COR-L47 (cell line): ENCODE results near the gene RBM48.
"Not testable (repeated sequence)": the region's sequence is repeated elsewhere in the genome, so short reads cannot be mapped to it uniquely, and the experiment has no call there.

Experiments
- DNase-seq: peaks from one replicate; lab custom pipeline; 2025; lab: John Stamatoyannopoulos, UW

The RBM48 gene

DNA sequence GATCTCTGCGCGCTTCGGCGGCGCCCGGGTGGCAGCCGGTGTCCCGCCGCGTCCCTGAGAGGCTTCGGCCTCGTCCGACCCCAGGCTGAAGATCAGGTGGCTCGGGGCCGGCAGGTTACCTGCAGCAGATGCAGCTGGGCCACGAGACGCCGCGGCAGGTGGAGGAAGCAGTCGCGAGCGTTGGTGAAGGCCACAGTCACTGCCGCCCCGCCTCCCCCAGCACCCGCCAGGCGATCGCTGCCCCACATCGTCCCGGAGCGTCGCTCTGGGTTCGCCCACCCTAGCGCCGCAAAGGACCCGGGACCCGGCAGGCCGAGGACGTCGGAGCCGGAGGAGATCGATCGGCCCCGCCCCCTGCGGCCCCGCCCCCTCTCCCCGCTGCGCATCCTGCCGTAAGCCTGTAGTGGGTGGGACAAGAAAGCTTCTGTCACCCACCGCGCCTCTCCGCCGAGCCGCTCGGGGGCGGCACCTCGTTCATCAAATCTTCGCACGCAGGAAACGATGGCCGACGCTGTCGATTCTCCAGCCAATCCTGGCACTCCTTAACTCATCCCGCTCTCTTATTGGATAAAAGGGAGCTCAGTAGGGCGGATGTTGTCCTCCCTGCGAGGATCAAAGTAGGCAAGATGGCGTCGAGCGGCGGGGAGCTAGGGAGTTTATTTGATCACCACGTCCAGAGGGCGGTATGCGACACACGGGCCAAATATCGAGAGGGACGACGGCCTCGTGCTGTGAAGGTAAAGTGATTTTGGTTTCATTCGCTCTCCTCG is at the start of gene RBM48, which contains the start of gene PEX1:
Gene RBM48 (plus strand): TSS at position 608 of the 770 bp plus-strand sequence. CDS start 19 bp downstream, at position 627.
Gene PEX1 (minus strand): TSS at position 333 of the 770 bp plus-strand sequence. CDS start 85 bp downstream, at position 248.
- DNase-seq = peak; percentile 98

GRCh38 chr7:92479146-92479545 is 49.4 kb upstream of the RBM48 start:
- DNase-seq = not testable (repeated sequence)

GRCh38 chr7:92483624-92484023 is 45.0 kb upstream of the RBM48 start:
- DNase-seq = not testable (repeated sequence)

DNA sequence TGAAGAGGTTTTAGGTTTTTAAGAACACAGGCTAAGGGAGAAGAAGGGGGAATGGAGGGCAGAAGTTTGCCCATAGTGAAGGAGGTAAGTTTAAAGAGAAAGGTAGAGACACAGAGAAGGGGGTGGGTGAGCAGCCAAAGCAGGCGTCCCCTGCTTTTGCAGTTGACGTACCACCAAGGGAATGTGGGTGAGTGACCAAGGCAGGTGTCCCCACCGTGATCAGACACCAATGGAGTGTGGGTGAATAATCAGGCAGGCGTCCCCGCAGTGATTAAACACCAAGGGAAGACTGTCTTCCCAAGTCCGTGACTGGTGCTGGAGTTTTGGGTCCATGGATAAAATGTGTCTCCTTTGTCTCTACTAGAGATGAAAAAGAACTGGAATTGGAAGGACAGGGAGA is 44.4 kb upstream of the RBM48 start:
- DNase-seq = not testable (repeated sequence)

- DNase-seq = no peak
Measured at GRCh38 chr7:92485267-92485892, 43.2 kb upstream of the RBM48 start.

DNA sequence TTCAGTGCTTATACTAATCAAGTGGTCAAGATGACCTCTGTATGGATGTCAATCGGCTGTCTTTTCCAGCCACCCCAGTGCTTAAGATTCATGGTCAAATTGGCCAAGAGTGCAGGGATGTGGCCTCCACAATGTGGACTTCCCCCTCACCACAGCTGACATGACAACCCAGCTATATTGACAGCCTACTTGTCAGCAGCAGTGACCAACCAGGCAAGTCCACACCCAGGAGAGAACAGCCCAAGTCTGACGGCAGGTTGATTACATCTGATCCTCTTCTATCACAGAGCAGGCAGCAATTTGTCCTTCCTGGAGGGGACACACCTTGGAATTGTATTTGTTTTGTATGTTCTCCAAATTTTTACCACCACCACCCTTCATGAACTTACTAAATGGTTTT is 42.6 kb upstream of the RBM48 start:
- no peak for DNase-seq

DNA sequence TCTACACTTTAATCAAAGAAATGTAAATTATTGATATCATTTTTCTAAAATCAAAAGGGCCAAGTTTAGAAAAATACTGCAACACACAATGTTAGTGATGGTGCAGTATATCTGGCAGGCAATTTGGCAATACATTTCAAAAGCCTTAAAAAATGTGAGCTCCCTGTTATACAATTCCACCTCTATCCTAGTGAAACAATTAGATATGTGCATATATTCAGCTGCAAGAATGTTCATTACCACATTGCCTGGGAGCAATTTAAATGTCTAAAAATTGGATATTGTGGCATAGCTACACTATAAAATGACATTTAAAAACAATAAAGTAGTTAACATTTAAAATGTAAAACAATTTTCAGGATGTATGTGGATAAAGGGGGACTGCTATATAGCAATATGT is 40.8 kb upstream of the RBM48 start:
- no peak for DNase-seq

- DNase-seq = no peak
Measured at GRCh38 chr7:92489634-92490033, 39.0 kb upstream of the RBM48 start.

DNA sequence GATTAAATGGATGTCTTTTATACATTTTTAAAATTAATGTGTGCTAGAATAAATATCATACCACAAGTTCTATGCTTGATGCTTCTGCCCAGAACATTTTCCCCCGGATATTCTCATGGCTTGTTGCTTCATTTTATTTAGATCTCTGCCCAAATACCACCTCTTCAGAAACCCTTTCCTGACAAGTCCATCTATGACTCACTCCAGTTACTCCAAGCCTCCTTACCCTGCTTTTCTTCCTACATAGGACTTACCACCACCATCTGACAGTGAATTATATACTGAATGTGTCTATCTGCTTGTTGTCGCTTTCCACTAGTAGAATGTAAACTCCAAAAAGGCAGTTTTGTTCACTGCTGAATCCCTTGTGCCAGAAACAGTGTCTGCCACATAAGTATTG is 31.7 kb upstream of the RBM48 start:
- DNase-seq = no peak

- no peak for DNase-seq
Measured at GRCh38 chr7:92498557-92498956, 30.0 kb upstream of the RBM48 start.

DNA sequence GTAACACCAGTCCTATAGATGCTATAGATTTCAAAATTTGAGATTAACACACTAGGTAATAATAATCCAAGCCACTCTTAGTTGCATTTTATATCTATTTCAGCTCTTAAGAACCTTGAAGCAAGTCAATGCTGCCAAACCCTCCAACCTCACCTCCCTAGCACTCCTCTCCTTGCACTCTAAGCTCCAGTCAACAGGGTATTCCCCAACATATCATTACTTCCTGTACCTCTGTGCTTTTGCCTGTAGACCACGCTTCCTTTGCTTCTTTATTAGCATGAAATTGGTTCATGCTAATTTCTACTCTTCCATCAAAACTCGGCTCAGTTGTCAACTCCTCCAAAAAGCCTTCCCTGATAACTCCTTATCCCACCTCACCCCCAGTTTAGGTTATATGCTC is 24.8 kb upstream of the RBM48 start:
- DNase-seq = no peak

DNA sequence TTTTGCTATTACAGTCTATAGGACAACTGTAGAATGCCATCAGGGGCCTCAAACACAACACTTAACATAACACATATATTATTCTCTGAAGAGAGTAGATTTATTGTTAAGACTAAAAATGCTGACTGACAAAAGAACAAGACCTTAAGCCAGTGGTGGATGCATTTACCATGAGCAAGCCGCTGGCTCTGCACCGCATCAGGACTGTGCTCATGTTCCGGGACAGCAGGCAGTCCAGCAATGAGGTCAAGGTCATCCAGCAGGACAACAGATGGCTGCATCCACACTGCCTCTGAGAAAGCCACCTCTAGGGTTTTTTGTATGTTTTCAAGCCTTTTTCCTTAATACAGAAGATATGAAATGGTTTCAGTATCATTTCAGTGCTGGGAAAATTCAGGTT is 24.0 kb upstream of the RBM48 start:
- no peak for DNase-seq

DNA sequence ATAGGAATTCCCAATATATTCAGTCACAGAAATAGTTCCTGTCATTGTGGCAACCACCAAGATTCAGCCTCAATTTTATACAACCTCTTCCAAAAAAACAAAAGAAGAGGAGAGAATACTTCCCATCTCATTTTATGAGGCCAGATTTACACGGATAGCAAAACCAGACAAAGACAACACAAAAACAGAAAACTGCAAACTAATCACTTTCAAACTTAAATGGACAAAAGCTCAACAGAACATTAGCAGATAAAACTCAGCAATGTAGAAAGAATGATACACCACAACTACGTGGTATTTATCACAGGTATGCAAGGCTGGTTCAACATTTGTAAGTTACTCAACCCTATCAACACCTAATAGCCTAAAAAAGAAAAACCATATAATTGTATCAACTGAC is 22.2 kb upstream of the RBM48 start:
- no peak for DNase-seq

DNA sequence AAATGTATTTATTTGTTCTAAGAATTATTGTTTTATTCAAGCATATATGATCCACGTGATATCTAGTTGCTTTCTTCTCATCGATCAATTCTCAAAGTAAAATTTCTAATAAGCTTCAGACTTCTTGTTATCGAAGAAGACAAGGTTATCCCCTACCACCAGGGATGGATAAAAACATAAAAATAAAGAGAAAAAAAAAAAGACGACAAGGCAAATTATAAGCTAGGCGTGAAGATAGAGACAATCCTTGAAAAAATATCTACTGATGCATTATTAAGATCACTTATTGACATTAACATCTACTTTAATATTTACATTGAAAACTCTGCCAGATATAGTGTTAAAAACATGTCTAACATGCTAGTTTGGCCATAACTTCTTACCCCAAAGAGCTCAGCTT is 19.6 kb upstream of the RBM48 start:
- DNase-seq = no peak

DNA sequence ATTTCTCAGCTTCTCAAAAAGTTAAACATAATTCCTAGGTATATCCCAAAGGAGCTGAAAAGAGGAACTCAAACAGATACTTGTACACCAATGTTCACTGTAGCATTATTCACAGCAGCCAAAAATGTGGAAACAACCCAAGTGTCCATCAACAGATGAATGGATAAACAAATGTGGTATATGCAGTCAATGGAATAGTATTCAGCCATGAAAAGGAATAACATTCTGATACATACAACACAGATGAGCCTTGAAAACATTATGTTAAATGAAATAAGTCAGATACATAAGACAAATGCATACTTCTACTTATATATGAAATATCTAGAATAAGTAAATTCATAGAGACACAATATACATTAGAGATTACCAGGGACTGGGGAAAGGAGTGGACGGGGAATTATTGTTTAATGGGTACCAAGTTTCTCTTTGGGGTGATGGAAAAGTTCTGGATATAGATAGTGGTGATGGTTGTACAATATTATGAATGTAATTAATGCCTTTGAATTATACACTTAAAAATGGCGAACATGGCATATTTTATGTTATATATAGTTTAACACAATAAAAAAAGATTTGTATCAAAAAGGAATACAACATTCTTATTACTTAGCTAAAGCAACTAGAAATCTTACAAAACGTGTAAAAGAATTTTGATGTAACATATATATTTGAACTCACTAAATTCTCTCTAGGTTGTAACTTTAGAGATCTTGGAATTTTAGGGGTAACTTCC is 15.3 kb upstream of the RBM48 start:
- DNase-seq = no peak

DNA sequence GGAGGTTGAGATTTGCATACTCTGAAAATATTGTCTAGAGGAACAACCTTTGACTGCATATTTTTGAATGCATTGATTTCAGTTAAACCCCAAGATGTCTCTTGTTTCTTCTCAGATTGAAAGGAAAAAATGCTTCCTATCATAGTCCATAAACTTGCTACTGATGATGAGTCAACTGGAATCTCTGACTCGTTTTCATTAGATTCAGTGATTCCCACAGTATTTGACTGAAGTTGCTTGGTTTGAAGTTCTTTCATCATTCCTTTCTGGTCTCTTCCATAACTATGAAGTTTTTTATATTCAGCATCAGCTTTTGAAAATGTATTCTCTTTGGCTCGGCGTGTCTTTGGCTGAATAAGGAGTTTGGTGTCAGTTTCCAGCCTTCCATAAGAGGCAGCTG is 11.0 kb upstream of the RBM48 start:
- no peak for DNase-seq

DNA sequence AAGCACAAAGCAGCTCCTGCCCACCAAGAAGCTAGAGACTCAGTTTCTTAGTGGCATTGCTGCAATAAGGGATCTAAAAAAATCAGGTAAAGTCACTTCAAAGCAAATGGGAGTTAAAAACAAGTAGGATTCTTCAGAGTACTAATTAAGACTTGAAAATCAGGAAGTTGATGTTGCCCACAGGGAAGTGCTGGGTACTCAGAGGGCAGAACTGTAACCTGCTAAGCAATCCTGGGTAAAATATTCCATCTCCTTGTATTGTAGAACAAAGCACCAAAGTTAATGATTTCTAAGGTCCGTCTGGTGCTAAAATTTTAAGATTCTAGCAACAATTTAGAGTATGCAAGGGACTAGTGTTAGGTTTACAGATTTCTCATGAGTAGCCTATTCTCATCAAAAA is 8.6 kb upstream of the RBM48 start:
- no peak for DNase-seq

DNA sequence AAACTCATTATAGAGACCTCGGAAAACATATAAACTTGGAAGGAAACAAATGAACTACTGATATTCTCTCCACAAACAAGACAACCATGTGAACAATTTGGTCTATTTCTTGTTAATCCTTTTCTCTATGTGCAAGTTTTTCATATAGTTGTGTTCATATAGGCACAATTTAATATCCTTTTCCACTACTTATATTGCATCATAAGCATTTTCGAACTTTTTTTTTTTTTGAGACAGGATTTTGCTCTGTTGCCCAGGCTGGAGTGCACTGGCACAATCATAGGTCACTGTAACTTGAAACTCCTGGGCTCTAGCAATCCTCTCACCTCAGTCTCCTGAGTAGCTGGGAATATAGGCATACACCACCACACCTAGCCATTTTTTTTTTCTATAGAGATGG is 5.5 kb upstream of the RBM48 start:
- no peak for DNase-seq

DNA sequence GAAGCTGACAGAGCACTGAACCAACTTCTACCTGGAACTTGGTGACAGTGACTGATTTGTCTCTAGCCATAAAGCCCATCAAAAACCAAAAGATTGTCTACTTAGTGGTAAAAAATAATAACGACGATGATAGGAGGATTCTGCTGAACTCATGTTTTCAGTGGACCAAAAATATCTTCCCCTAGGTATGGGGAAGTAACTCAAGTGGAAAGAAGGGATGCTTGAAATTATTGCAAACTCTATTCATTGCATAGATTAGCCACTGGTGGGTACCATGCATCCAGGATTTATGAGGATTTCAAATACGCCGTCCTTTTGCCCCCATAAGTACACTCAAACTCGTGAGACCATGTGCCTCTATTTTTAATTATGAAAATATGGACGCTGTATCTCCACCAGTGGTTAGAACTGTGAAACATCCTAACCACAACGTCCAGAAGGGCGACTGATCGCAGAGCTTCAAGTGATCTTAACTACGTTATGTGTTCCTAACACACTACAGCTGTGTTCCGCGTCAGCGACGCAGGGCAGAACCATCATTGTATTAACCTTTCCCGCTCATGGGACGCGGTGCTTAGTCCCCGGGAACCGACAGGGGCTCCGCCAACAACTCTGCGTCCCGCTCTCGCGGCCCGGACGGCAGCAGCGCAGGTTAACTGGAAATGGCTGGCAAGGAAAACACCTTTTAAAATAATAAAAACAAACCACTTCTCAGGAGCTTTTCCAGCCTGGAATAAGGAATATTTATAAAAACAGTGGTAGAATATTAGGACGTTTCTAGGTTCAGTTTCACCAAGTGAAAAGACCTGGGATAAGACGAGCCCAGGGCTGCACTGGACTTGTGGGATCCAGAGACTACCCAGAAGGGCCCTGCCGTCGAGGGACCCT is 1.1 kb upstream of the RBM48 start:
- no peak for DNase-seq

DNA sequence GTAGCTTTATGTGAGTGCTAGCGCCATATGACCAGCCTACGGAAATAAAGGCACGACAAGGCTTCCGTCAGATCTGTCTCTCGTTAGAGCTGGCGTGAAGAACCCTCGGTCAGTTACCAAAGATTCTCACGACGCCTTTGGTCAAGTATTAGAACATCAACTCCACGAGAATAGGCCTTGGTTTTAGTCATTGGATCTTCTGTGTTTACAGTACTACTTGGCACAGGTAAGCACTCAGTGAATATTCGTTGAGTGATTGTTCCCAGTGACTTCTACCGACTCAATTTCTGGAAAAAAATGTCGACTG is 316 bp downstream of the RBM48 start:
- no peak for DNase-seq

DNA sequence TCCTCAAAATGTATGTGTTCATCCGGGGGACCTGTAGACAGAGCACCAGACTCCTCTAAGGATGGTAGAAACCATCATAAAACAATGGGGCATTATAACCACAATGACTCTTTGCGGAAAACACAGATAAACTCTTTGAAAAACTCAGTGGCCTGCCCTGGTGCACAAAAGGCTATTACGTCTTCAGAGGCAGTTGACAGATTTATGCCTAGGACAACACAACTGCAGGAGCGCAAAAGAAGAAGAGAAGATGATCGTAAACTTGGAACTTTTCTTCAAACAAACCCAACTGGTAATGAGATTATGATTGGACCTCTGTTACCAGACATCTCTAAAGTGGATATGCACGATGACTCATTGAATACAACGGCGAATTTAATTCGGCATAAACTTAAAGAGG is 6.0 kb downstream of the RBM48 start:
- no peak for DNase-seq

DNA sequence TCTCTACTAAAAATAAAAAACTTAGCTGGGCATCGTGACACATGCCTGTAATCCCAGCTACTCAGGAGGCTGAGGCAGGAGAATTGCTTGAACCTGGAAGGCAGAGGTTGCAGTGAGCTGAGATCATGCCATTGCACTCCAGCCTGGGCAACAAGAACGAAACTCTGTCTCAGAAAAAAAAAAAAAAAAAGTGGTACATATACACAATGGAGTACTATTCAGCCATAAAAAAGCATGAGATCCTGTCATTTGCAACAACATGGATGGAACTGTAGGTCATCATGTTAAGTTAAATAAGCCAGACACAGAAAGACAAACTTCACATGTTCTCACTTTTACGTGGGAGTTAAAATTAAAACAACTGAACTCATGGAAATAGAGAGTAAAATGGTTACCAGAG is 14.9 kb downstream of the RBM48 start:
- not testable (repeated sequence) for DNase-seq
